CD4-positive, alpha-beta T cell (primary cell): Measurements from ENCODE around the gene CZIB. TPM values are rescaled to one million over a fixed set of nuclear protein-coding genes. Genes with fewer than 3 reads are reported as not detected.
A peak's percentile ranks its signal among the peaks of the same experiment; 100 is the strongest.

Source experiments
- ATAC-seq: fragments of 200-7000 bp; cut with Tn5 transposase; one replicate; pipeline ENCODE4 v1.10.0; 2022; ENCODE audit warnings: mild to moderate bottlenecking; ENCODE audit not compliant: poor library complexity
- CTCF ChIA-PET: fragments of 350-600 bp; sonication (Branson Sonifier 250); formaldehyde crosslinking; loops from one replicate; lab custom pipeline; 2021; ENCODE audit warnings: antibody characterized with exemption, inconsistent platforms; lab: Charles Lee
- POLR2A ChIA-PET: fragments of 350-600 bp; sonication (Branson Sonifier 250); formaldehyde crosslinking; loops from one replicate; lab custom pipeline; 2021; ENCODE audit warnings: antibody characterized with exemption, inconsistent platforms; lab: Charles Lee
- DNase-seq, 14 experiments: peaks; one replicate each; pipeline ENCODE4 v3.0.0-alpha.2; 2013 to 2020; ENCODE audit warnings: mixed read lengths in 2 of 14
- H3K27ac ChIP-seq, 2 donors: one replicate each; pipeline versions ENCODE4 v1.5.1 to v1.7.0; 2013; ENCODE audit warnings: low read length in 2 of 2, low read depth in 1 of 2, mild to moderate bottlenecking in 1 of 2
- H3K27me3 ChIP-seq, 2 experiments: 1 replicate in 1 of 2; 2 replicates in 1 of 2; pipeline versions ENCODE4 v1.6.1 to v1.7.0; 2013; ENCODE audit warnings: low read length in 2 of 2, control low read depth in 1 of 2, mild to moderate bottlenecking in 1 of 2, moderate library complexity in 1 of 2; ENCODE audit not compliant: insufficient read depth in 2 of 2, control insufficient read depth in 1 of 2
- H3K36me3 ChIP-seq: one replicate; pipeline ENCODE4 v1.6.1; 2013; ENCODE audit warnings: low read length, control low read depth; ENCODE audit not compliant: insufficient read depth
- H3K4me1 ChIP-seq: one replicate; pipeline ENCODE4 v1.6.1; 2013; ENCODE audit warnings: low read length, control low read depth; ENCODE audit not compliant: insufficient read depth
- H3K4me3 ChIP-seq: one replicate; pipeline ENCODE4 v1.5.1; 2013; ENCODE audit warnings: mild to moderate bottlenecking, low read length, moderate library complexity
- H3K9me3 ChIP-seq, 2 experiments: 1 replicate in 1 of 2; 2 replicates in 1 of 2; pipeline versions ENCODE4 v1.6.1 to v1.7.0; 2013; ENCODE audit warnings: low read length in 2 of 2, mild to moderate bottlenecking in 2 of 2, control low read depth in 1 of 2, moderate library complexity in 1 of 2; ENCODE audit not compliant: control insufficient read depth in 1 of 2, insufficient read depth in 1 of 2
- H3K27ac Mint-ChIP-seq: one replicate; pipeline ENCODE4 v1.8.0; 2020; ENCODE audit warnings: mixed read lengths
- H3K27me3 Mint-ChIP-seq: one replicate; pipeline ENCODE4 v1.8.0; 2021; ENCODE audit warnings: mixed read lengths
- H3K36me3 Mint-ChIP-seq: one replicate; pipeline ENCODE4 v1.8.0; 2021; ENCODE audit warnings: low read depth, mixed read lengths
- H3K4me1 Mint-ChIP-seq: one replicate; pipeline ENCODE4 v1.8.0; 2021; ENCODE audit warnings: low read depth, mixed read lengths
- H3K4me3 Mint-ChIP-seq: one replicate; pipeline ENCODE4 v1.8.0; 2020; ENCODE audit warnings: mild to moderate bottlenecking, mixed read lengths
- H3K9me3 Mint-ChIP-seq: one replicate; pipeline ENCODE4 v1.8.0; 2020; ENCODE audit warnings: mixed read lengths
- intact Hi-C, 2 experiments: fragments of 100-400 bp; cut with DNase I in 1 of 2; cut with micrococcal nuclease in 1 of 2; formaldehyde crosslinking; loops; one replicate each; pipeline versions ENCODE4 v1.15.1 to v1.9.0; 2023 to 2025; cut with DNase I, micrococcal nuclease
- total RNA-seq, 174 experiments: library from RNA in 2 of 174; stranded (reverse) in 2 of 174; gene quantifications; one replicate each; pipeline ENCODE4 v1.2.3 and lab custom pipeline; 2021 to 2026
- TF ChIP-seq, protein P1 (sequence below): fragments of 200-600 bp; IDR thresholded peaks from one replicate; pipeline ENCODE4 v1.8.0; 2022; ENCODE audit warnings: antibody characterized with exemption, mild to moderate bottlenecking

CZIB gene
- total RNA-seq, 2 experiments from 2014 or later, result 28.8 to 28.9 TPM

DNA sequence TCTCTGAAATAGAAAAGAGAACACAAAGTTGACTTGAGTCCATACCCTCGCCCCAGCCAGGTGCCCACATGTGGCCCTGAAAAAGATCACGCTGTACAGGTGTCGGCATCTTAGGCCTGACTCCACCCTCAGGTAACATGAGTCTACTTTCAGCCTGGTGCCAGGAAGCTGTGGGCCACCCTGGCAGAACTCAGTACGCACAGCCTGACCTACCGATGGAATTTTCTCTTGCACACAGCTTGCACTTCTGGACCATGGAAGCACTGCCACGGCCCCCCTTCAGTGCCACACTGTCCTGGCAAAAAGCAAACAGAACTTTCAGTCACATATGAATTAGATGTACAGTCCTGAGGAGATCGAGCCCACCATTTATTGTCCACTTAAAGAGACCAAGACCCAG lies 2.2 kb downstream of the CZIB start:
- H3K4me3 Mint-ChIP-seq, result no peak overlapping the region
- DNase-seq (no peak), ATAC-seq (no peak)
- peaks cover 19% of the 10 kb centered on the region for H3K4me1 ChIP-seq
- no peaks in the 10 kb centered on the region for H3K9me3 Mint-ChIP-seq
- peaks cover 35% of the 10 kb centered on the region for H3K36me3 ChIP-seq
- H3K4me1 Mint-ChIP-seq, result peaks cover 35% of the 10 kb centered on the region
- TF ChIP-seq, protein P1, sequence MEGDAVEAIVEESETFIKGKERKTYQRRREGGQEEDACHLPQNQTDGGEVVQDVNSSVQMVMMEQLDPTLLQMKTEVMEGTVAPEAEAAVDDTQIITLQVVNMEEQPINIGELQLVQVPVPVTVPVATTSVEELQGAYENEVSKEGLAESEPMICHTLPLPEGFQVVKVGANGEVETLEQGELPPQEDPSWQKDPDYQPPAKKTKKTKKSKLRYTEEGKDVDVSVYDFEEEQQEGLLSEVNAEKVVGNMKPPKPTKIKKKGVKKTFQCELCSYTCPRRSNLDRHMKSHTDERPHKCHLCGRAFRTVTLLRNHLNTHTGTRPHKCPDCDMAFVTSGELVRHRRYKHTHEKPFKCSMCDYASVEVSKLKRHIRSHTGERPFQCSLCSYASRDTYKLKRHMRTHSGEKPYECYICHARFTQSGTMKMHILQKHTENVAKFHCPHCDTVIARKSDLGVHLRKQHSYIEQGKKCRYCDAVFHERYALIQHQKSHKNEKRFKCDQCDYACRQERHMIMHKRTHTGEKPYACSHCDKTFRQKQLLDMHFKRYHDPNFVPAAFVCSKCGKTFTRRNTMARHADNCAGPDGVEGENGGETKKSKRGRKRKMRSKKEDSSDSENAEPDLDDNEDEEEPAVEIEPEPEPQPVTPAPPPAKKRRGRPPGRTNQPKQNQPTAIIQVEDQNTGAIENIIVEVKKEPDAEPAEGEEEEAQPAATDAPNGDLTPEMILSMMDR, result no peak
- ChIA-PET CTCF (no interaction called here), POLR2A (no interaction called here)
- H3K9me3 ChIP-seq, result no peaks in the 10 kb centered on the region
- peaks cover 62% of the 10 kb centered on the region for H3K36me3 Mint-ChIP-seq
- no peak overlapping the region for H3K27ac ChIP-seq
- H3K4me3 ChIP-seq, result no peak overlapping the region
- H3K27me3 Mint-ChIP-seq, result no peaks in the 10 kb centered on the region
- intact Hi-C loops, result no loop called here
- H3K27ac Mint-ChIP-seq, result peak overlapping the region; percentile 97
- no peaks in the 10 kb centered on the region for H3K27me3 ChIP-seq

- POLR2A ChIA-PET, result no interaction called here
- peaks cover 16% of the 10 kb centered on the region for H3K4me1 Mint-ChIP-seq
- H3K9me3 ChIP-seq, result no peaks in the 10 kb centered on the region
- H3K27ac ChIP-seq, result no peak overlapping the region
- H3K36me3 Mint-ChIP-seq, result peaks cover 79% of the 10 kb centered on the region
- TF ChIP-seq, protein P1, result no peak
- ATAC-seq (no peak), DNase-seq (no peak)
- H3K4me3 Mint-ChIP-seq, result no peak overlapping the region
- intact Hi-C loops, result no loop called here
- peaks cover 65% of the 10 kb centered on the region for H3K36me3 ChIP-seq
- no peak overlapping the region for H3K27ac Mint-ChIP-seq
- CTCF ChIA-PET, result no interaction called here
- H3K9me3 Mint-ChIP-seq, result no peaks in the 10 kb centered on the region
- H3K4me3 ChIP-seq, result no peak overlapping the region
- H3K27me3 ChIP-seq, result no peaks in the 10 kb centered on the region
- H3K27me3 Mint-ChIP-seq, result no peaks in the 10 kb centered on the region
- peaks cover 3% of the 10 kb centered on the region for H3K4me1 ChIP-seq
Observed at GRCh38 chr1:53214376-53214940, 6.0 kb downstream of the CZIB start.

GRCh38 chr1:53210954-53211353 lies 9.5 kb downstream of the CZIB start:
- Mint-ChIP-seq H3K4me3 (no peak overlapping the region), H3K9me3 (peaks cover 2% of the 10 kb centered on the region), H3K4me1 (peaks cover 5% of the 10 kb centered on the region), H3K27ac (no peak overlapping the region), H3K36me3 (peaks cover 81% of the 10 kb centered on the region), H3K27me3 (no peaks in the 10 kb centered on the region)
- no peak for ATAC-seq
- H3K4me3 ChIP-seq, result no peak overlapping the region
- H3K27ac ChIP-seq, result no peak overlapping the region
- no peak for DNase-seq
- H3K9me3 ChIP-seq, result peaks cover 6% of the 10 kb centered on the region in 2 experiments
- POLR2A ChIA-PET, result no interaction called here
- CTCF ChIA-PET, result no interaction called here
- intact Hi-C loops, result no loop called here
- TF ChIP-seq, protein P1, result no peak
- peaks cover 83% of the 10 kb centered on the region for H3K36me3 ChIP-seq
- no peaks in the 10 kb centered on the region for H3K27me3 ChIP-seq
- no peaks in the 10 kb centered on the region for H3K4me1 ChIP-seq
